ENCODE measurements around the gene KCNT2.

DNA sequence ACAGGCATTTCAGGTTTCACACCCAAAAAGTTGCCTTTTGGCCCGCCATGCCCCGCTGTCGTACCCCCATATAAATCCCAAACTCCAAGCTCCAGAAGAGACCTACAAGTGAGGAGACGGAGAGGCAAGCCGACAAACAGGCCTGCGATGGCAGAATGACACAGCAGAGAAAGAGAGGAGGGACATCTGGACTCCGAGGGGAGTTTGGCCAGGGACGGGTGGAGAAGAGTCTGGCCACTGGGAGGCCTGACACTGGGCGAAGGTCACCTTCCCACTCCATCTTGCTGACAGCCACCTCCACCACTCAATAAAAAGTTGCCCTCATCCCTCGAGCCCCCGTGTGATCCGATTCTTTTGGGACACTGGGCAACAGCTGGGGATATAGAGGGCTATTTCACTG lies 41.8 kb upstream of the KCNT2 start:
- TF ChIP-seq CTCF (conservative IDR thresholded peaks at IDR 0.05; ENCODE audit: low read length) (no peak), EZH2phosphoT487 (IDR thresholded peaks at IDR 0.05; ENCODE audit: borderline replicate concordance, low read depth, low read length) (no peak)
